GM08714 (cell line): ENCODE measurements around the gene BEAN1.
"Not testable (repeated sequence)": the region's sequence is repeated elsewhere in the genome, so short reads cannot be mapped to it uniquely, and the experiment has no call there.

Experiments used
- H3K4me3 ChIP-seq: fragments of 200-500 bp; sonication (Bioruptor generic); 2 replicates; pipeline ENCODE4 v1.5.1; 2014; ENCODE audit warnings: mild to moderate bottlenecking, low read length, inconsistent platforms
- ZNF274 ChIP-seq: IDR thresholded peaks from 2 replicates; pipeline ENCODE4 v1.6.1; 2012; ENCODE audit warnings: mild to moderate bottlenecking, low read depth, low read length

The BEAN1 gene

DNA sequence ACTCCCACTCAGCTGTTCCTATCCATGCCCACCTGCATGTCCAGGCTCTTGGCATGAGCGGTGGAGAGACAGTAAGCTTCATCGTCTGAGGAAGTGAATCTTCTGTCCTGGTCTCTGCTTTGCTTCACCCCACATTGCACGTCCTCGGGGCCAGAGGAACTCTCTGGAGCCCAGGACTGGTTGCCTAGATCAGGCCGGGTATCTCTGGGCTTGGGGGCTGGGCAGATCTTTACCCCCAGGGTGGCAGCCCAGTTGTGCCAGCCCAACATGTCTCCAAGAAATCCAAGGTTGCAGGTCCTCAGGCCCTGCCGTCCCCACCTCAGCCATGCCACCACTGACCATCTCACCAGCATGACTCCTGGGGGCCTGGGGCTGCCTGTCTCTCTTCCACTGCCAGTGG is 58.3 kb downstream of the BEAN1 start:
- H3K4me3 ChIP-seq: no peak overlapping the region
- no peak for TF ChIP-seq ZNF274

DNA sequence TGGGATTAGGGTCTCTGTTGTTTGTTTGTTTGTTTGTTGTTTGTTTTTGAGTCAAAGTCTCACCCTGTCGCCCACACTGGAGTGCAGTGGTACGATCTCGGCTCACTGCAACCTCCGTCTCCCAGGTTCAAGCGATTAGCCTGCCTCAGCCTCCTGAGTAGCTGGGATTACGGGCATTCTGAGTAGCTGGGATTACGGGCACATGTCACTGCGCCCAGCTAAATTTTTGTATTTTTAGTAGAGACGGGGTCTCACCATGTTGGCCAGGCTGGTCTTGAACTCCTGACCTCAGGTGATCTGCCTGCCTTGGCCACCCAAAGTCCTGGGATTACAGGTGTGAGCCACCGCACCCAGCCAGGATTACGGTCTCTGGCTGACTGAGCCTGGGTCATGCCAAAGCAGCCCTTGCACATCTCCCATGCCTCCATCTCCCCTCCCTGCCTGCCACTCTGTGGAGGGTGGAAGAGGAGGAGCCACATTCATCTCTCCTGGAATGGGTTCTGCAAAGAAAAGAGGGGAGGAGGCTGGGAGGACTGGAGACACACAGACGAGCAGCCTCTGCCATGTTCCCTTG is 59.2 kb downstream of the BEAN1 start:
- TF ChIP-seq ZNF274: no peak
- H3K4me3 ChIP-seq: no peak overlapping the region

DNA sequence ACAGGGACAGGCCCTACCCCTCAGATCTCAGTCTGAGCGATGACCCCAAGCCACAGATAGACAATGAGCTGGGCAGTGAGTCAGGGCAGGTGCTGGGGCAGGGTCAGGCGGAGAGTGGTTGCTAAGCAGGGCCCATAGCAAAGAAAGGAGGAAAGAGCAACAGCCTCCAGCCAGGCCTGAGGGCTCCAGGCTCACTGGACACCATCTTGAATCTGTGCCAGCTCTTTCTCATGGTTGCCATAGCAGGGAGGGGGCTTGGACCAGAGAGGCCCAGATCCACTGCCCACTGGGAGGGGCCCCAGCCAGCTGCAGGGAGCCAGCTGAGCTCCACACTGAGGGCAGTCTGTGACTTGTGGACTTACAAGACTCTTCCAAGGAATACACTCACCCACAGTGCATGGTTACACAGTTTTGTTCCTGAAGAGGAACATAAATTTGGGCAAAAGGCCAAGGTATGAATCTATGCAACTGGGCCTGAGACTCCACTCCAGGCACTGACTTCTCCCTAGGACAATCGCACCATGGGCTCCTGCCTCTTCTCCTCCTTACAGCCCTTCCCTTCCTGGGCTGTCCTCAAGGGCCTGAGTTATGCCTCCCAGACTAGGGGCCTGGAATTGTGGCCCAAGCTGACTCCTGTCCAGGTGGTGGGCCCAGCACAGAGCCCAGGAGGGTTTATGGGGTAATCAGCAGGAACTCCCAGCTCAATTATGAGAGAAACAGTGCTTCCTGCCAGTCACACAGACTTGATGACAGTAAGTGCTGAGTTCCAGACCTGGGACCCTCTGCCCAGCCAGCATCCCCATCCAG is 59.9 kb downstream of the BEAN1 start:
- no peak for TF ChIP-seq ZNF274

DNA sequence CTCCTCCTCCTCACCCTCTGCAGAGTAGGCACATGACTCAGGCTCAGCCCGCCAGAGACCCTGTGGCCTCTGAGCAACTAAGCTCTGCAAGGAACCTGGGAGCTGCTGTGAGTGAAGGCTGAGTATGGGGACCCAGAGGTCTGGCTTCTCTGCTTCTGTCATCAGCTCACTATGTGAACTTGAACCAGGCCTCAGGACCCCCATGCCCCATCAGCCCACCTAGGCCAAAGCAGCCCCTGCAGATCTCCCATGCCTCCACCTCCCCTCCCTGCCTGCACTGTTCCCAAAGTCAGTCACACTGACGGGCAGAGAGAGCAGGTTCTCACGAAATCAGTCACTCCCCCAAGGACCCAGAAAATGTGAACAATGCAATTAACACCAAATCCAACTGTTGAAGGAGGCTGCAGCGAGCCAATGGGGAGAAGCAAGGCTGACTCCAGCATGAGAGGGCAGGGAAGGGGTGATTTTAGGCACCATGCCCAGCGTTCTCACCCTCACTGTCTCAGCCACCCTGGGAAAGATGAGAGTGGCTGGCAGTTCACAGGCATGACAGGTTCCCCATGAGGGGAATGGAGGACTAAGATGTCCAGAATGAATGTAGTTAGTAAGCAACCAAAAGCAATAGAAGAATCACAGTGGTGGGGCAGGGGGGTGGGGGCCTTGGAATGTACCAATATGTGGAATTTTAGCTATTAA is 60.6 kb downstream of the BEAN1 start:
- no peak overlapping the region for H3K4me3 ChIP-seq
- no peak for TF ChIP-seq ZNF274

More for the DNA sequence above, 59.9 kb downstream of the BEAN1 start:
- no peak overlapping the region for H3K4me3 ChIP-seq

DNA sequence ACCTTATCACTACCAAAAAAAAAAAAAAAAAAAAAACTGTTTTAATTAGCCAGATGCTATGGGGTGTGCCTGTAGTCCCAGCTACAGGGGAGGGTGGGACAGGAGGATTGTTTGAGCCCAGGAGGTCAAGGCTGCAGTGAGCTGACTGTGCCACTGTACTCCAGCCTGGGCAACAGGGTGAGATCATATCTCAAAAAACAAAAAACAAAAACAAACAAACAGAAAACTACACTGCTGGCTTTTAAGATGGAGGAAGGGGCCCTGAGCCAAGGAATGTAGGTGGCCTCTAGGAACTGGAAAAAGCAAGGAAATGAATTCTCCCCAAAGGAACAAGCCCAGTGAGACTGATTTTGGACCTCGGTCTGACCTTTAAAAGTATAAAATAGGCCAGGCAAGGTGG is 61.4 kb downstream of the BEAN1 start:
- H3K4me3 ChIP-seq: no peak overlapping the region
- no peak for TF ChIP-seq ZNF274

DNA sequence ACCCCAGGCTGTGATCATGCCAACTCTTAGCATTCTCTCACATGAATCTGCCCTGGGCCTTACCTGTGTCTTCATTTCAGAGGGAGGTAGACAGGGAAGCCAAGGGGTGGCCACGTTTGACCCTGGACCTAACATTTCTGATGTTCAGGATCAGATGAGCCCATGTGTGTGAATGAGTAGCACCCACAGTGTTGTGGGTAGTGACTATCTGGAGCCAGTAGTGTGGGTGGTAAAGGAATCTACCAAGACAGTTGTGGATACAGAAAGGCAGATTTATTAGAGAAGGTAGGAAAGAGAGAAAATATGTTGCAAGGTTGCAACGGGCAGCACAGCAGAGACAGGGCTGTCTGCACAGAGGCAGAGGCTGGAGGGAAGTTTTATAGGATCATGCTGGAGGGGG is 62.3 kb downstream of the BEAN1 start:
- no peak for TF ChIP-seq ZNF274
- H3K4me3 ChIP-seq: no peak overlapping the region

DNA sequence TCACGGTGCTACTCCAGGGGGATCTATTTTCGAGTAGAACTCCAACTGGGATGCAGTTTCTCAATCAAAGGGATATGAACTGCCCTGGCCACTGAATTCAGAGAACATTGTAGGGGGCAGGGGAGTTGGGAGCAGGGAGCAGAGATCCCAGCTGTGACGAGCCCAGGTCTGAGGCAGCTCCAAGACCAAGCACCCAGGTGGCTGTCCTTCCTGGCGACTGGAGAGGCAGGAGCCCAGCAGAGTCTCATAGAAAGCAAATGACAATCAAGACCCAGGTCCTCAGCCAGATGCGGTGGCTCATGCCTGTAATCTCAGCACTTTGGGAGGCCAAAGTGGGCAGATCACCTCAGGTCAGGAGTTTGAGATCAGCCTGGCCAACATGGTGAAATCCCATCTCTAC is 62.7 kb downstream of the BEAN1 start:
- no peak for TF ChIP-seq ZNF274
- no peak overlapping the region for H3K4me3 ChIP-seq

DNA sequence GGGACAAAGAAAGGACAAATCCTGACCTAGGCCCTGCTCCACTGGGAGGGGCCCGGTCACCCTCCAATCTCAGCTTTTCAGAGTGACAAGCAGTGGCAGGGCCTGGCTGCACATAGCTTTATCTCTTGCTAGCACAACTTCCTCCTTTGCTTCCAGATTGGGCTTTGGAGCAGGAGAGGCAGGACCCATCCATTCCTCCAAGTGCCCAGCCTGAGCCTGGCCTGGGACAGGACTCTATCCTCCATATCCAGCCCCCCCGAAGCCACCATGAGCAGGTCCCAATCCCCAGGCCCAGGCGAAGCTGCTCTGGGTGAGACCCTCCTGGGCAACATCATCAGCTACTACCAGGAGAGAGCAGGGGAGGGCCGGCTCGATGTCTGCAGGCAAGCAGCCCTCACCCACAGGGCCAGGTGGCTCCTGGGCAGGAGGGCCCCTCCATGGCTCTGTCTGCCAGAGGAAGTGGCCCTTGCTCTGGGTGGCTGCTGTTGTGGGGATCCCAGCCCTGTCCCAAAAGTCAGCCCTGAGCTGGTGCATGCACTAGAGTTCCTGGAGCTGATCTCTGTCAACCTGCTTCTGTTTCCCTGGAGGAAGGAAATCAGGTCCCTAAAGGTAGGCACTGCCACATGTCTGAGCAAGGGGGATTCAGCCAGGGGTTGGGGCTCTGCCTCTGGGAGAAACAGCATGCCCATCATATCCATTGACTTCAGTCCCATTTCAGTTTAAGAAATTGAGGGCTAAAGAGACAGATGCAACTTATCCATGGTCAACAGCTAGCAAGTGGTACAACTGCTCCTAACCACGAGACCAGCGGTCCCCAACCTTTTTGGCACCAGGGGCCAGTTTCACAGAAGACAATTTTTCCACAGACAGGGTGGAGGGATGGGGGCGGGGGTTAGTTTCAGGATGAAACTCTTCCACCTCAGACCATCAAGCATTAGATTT is 64.0 kb downstream of the BEAN1 start:
- no peak for TF ChIP-seq ZNF274
- no peak overlapping the region for H3K4me3 ChIP-seq

DNA sequence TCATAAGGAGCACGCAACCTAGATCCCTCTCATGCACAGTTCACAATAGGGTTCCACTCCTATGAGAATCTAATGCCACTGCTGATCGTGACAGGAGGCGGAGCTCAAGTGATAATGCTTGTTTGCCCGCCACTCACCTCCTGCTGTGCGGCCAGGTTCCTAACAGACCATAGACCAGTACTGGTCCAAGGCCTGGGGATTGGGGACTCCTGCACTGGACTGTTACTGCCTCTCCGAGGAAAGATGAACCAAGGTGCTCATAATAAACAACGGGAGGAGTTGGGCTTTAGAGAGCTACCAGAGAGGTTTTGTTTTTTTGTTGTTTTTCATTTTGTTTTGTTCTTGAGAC is 64.6 kb downstream of the BEAN1 start:
- H3K4me3 ChIP-seq: no peak overlapping the region
- no peak for TF ChIP-seq ZNF274

DNA sequence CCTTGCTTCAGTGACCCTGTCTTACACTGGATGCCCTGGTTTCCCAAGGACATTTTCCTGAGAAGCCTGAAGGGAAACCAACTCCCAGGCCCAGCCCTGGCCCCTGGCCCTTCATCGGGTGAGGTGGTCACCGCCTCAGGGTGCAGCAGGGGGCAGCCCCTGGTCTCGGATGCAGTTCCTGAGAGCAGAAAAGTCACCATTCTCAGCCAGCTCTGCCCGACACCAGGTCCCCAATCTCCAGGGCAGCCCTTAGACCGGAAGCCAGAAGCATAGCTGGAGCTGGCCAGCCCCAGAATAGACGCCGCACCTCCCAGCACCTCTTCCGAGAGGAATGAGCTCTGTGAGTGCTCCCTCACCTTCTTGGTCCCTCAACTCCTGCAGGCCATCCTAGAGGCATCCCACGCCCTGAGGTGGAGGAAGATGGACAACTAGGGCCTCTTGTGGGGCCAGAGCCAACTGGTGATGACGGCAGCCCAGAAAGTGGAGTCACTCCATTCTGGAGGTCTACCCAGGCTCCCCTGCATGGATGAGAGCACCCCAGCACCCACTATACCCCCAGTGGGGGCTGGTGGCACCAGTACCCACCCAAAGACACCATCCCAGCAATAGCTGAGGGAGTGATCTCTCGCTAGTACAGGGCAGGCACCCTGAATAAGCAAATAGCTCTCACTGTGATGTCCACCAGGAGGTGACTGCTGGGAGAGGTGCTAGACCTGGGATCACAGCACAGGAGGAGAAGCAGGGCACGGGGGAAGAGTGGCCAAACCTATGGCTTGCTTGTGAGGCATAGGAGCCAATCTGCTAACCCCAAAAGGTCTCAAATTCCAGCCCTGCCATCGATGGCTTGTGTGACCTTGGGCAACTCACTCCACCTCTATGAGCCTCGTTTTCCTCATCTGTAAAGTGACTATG is 66.7 kb downstream of the BEAN1 start:
- no peak overlapping the region for H3K4me3 ChIP-seq
- no peak for TF ChIP-seq ZNF274

DNA sequence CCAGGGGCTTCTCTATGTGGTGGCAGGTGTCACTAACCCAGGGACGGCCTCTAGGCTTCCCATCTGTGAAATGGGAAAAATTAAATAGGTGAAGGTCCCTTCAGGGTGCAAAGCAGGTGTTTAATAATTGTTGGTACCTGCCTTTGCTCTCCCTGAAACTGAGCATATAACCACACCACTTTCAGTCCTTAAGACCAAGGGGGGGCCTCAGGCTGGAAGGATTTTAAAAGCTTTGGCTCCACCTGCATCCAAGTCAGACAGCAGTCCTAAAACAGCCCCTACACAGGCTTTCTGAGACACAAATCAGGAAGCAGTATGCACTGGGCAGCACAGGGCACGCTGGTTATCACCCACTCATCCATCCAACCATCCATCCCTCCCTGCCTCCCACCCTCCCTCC is 67.8 kb downstream of the BEAN1 start:
- no peak for TF ChIP-seq ZNF274

DNA sequence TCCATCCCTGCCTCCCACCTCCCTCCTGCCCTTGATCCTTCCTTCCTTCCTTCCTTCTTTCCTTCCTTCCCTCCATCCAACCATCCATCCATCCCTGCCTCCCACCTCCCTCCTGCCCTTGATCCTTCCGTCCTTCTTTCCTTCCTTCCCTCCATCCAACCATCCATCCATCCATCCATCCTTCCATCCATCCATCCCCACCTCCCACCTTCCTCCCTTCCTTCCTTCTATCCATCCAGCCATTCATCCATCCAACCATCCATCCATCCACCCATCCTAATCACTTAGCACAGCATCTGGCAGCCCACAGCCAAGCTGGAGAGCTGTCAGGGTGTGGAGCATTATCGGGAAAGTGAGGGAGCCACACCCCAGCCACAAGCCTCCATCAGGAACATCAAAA is 68.3 kb downstream of the BEAN1 start:
- H3K4me3 ChIP-seq: no peak overlapping the region
- no peak for TF ChIP-seq ZNF274

More for the DNA sequence above, 67.8 kb downstream of the BEAN1 start:
- H3K4me3 ChIP-seq: no peak overlapping the region

DNA sequence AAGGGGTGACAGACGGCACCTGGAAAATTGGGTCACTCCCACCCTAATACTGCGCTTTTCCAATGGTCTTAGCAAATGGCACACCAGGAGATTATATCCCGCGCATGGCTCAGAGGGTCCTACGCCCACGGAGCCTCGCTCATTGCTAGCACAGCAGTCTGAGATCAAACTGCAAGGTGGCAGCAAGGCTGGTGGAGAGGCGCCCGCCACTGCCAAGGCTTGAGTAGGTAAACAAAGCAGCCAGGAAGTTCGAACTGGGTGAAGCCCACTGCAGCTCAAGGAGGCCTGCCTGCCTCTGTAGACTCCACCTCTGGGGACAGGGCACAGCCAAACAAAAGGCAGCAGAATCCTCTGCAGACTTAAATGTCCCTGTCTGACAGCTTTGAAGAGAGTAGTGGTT is 69.1 kb downstream of the BEAN1 start:
- H3K4me3 ChIP-seq: not testable (repeated sequence)

DNA sequence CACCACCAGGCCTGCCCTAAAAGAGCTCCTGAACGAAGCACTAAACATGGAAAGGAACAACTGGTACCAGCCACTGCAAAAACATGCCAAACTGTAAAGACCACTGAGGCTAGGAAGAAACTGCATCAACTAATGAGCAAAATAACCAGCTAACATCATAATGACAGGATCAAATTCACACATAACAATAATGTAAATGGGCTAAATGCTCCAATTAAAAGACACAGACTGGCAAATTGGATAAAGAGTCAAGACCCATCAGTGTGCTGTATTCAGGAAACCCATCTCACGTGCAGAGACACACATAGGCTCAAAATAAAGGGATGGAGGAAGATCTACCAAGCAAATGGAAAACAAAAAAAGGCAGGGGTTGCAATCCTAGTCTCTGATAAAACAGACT is 70.8 kb downstream of the BEAN1 start:
- not testable (repeated sequence) for H3K4me3 ChIP-seq

DNA sequence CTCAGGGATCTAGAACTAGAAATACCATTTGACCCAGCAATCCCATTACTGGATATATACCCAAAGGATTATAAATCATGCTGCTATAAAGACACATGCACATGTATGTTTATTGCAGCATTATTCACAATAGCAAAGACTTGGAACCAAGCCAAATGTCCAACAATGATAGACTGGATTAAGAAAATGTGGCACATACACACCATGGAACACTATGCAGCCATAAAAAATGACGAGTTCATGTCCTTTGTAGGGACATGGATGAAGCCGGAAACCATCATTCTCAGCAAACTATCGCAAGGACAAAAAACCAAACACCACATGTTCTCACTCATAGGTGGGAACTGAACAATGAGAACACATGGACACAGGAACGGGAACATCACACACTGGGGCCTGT is 74.5 kb downstream of the BEAN1 start:
- not testable (repeated sequence) for H3K4me3 ChIP-seq
